Stimulated activated CD8-positive, alpha-beta memory T cell treated with anti-CD3 and anti-CD28 coated beads, Interleukin-15, amount 100 ng/mL, for 24 hours (primary cell): ENCODE measurements around the gene ARRDC4.
A peak's percentile ranks its signal among the peaks of the same experiment; 100 is the strongest.

ENCODE experiments used
- DNase-seq: peaks from one replicate; pipeline ENCODE4 v3.0.0-alpha.2; 2020; ENCODE audit warnings: low read depth

ARRDC4 gene, protein sequence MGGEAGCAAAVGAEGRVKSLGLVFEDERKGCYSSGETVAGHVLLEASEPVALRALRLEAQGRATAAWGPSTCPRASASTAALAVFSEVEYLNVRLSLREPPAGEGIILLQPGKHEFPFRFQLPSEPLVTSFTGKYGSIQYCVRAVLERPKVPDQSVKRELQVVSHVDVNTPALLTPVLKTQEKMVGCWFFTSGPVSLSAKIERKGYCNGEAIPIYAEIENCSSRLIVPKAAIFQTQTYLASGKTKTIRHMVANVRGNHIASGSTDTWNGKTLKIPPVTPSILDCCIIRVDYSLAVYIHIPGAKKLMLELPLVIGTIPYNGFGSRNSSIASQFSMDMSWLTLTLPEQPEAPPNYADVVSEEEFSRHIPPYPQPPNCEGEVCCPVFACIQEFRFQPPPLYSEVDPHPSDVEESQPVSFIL

DNA sequence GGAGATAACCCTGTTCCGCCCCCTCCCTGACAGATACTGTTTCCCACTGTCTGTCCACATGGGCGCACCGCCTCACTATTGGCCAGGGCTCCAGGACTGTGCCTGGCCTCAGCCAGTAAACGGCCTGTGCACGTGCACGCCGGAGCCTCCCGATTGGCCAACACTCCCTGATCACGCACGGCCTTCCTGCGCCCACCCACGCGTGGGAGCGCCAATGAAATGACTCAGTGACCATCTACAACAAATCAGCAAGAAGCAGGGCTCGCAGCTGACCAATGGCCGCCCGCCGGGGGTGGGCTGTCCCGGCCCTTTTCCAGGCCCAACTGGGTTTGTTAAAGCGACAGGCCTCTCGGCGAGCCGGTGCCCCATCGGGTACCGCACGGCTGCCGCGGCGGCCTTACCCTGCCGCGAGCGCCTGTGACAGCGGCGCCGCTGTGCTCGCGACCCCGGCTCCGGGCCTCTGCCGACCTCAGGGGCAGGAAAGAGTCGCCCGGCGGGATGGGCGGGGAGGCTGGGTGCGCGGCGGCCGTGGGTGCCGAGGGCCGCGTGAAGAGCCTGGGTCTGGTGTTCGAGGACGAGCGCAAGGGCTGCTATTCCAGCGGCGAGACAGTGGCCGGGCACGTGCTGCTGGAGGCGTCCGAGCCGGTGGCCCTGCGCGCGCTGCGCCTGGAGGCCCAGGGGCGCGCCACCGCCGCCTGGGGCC is at the start of gene ARRDC4:
Gene ARRDC4 (plus strand): TSS at position 340 of the 703 bp plus-strand sequence. CDS start 159 bp downstream, at position 499.
- peak; percentile 86 for DNase-seq

DNA sequence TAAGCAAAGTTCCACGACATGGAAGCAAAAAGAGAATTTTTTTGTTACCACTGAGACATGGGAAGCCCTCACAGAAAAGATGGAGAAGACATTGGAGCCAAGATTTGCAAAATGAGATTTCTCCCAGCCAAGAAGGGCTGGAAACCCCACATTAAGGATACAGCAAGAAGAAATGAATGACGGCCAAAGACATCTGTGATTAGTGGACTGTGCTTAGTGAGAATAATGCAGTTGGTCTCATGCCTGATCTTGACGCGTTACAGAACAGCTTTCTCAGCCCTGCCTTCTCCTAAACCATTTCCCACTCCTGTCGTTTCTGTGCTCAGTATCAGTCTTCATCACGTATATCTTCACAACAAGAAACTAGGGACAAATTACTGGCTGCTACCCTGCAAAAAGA is 45.8 kb upstream of the ARRDC4 start:
- no peak for DNase-seq

DNA sequence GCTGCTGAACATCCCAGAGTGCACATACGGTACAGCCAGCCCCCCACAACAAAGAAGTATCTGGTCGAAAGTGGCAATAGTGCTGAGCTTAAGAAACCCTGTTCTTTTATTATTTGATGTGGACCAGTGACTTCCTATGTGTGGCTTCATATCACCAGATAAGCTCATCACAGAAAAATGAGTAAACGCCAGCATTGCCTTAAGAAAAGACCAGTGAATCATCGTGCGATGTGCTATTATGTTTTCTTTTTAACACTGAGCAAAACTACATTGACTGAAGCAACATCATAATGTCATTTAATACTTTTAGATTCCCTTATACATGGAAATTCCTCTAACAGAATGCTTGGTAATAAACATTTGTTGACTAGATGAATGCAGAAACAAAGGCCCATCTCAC is 45.2 kb upstream of the ARRDC4 start:
- no peak for DNase-seq

DNA sequence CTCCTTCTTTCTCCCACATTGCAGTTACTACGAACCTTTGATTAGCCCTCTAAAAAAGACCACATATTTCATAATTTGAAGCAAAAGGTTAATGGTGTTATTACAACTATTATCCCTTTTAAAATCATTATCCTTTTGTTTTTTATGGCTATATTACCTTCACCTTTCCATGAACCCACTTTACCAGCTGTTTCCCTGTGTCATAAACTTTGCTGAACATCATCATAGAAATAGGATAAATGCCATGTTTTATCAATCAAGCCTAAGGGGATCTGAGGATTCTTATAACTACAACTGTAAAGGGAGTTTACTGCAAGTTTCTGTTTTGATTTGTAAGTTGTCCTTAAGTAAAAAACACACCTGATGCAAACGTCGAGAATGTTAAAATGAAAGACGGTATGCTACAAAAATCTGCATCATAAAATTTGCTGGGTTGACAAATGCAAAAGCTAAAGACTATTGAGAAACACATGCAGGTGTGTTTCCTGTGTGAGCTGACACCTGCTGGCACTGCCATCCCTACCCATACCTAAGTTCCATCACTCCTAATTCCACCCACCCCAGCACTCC is 39.1 kb upstream of the ARRDC4 start:
- DNase-seq: no peak

DNA sequence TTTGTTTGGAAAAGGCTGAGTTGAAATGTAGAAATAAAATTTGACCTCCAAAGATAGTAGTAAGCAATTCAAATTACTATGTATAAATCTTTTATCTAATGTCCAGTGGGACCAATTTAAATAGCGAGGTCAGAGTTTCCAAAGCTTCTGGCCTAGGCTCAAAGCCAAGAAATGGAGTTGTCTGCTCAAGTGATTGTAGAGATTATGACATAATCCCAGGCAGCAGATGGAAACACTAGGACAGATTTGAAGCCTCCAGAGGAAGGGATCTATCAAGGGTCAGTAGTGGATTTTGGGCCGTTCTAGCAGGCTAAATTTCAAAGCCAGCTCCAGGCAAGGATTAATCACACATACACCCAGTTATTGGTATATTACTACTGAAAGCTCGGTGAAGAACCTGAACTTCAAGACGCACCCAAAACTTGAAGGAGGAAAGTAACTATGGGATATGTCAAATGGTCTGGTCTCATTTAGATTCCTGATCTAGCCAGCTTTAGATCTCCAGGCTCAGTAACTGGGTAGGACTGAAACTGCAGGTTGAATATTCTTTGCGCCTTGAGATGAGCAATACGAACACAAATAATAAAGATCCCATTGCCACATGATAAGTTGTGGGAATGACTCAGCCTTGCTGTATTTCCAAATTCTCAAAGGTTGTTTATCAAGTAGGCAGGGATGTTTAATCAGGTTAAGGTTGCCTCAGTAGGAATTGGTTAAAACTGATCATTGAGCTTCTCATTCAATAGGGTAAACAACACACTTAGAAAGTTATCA is 30.9 kb upstream of the ARRDC4 start:
- DNase-seq: no peak

DNA sequence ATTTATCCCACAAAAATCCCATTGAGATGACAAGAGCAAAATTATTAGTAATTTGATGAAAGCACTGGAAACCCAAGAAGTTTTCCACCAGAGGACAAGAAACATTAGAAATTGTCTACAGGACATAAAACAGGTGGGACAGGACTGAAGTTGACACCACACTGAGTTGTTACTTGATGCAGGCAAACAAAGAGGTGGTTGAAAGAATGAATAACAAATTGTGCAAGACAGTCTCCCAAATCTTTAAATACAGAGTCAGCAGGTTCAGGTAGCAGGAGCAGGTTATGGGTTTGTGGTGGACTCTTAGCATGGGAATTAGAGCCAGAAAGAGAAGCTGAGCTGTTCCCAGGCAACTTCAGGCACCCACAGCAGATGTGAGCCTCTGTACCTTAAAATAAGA is 30.3 kb upstream of the ARRDC4 start:
- DNase-seq: no peak

DNA sequence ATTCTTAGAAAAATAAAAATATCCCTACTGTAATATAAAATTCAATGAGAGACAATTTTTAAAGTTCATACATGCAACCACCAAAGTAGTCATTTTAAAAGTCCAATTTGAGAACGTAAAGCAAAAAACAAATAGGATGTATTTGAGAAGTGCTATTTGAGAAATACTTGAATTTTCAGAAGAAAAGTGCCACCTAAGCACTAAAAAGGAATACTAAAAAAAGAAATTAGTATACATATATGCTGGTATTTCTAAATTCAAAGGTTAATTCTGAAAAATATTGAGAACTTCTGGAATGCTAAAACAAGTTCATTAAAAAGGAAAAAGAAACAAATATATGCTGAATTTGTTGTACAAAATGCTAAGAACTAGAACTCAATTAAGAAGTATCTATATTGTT is 29.2 kb upstream of the ARRDC4 start:
- DNase-seq: no peak

DNA sequence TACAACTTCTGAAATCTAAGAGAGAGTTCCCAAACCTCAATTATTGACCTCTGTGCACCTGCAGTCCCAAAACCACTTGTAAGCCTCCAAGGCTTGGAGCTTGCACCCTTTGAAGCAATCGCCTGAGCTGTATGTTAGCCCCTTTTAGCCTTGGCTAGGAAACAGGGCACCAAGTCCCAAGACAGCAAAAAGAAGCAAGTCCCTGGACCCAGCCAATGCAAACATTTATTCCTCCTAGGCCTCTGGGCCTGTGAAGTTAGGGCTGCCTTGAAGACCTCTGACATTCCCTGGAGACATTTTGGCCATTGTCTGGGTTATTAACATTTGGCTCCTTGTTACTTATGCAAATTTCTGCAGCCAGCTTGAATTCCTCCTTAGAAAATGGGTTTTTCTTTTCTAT is 26.9 kb upstream of the ARRDC4 start:
- DNase-seq: no peak

DNA sequence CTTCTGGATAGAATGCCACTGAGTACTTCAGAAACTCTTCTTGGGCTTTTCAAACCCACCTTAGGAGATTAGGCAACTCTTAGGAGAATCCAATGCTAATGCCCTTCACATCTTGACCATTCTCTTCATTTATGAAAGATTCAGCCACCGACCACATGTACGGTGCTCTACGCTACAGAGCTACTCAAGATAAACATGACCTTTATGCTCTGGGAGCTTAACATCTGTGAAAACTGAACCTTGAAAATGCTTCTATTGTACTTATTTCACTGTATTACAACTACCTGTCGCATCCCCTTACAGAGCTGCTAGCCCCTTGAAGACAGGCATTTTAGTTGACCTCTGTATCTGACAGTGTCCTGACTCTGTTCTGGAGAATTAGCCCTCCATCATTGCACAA is 19.5 kb upstream of the ARRDC4 start:
- DNase-seq: no peak

DNA sequence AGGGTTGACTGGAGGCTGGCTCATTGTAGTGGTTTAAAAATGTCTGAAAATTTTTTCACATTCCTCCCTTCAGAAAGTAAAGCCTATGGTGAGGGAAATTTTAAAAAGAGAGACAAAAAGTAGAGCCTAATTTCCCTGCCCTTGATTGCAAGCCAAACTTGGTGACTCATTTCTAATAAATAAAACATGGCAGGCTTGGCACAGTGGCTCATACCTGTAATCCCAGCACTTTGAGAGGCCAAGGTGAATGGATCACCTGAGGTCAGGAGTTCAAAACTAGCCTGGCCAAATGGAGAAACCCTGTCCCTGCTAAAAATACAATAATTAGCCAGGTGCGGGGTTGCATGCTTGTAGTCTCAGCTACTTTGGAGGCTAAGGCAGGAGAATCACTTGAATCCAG is 18.9 kb upstream of the ARRDC4 start:
- DNase-seq: no peak

DNA sequence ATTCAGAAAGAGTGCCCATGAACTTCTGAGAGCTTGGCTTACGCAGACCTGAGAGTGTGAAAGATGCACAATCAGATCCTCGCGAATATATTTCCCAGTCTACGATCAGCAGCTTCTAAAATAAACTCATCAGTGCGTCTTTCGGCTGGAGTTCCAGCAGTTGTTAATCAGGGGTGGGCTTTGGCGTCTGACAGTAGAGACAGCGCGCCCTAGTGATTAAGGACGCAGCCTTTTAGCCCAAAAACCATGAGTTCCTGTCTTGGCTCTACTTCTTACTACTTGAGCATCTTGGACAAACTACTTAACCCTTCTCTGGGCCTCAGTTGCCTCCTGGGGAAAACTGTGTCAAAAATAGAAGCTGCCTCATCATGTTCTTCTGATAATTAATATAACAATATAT is 15.8 kb upstream of the ARRDC4 start:
- DNase-seq: no peak

DNA sequence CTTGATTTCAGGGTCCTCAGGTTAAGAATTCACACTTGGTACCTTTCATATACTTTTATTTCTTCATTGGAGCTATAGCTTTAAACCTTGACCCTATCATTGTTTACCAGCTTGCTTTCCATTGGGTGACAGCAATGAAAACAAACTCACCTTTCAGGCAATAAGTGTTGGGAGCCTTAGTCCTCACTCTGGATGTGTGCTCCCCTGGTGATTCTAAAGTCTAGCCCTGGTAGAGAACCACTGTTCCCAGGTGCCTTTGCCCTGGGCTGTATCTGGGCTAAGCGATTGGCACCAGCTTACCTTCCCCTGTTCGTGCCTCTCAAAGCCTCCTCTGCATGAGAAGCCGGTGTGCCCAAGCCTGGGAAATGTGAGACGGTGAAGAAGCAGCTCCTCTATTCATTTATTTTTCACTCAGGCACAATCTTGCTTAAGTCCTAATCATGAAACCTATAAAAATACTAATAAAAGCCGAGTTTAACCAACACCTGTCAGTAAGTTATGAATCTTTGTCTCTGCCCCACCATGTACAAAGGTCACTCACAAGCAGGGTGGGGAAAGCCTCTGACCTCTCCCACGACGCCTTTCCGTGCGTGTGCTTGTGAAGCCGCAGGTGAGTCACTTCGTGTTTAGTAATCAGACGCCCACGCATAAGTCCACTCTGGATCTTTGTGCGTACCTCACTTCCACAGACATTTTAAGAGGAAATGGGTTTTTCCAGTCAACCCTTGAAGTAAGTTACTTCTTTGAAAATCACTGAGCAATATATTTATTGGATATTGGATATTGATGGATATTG is 12.8 kb upstream of the ARRDC4 start:
- no peak for DNase-seq

DNA sequence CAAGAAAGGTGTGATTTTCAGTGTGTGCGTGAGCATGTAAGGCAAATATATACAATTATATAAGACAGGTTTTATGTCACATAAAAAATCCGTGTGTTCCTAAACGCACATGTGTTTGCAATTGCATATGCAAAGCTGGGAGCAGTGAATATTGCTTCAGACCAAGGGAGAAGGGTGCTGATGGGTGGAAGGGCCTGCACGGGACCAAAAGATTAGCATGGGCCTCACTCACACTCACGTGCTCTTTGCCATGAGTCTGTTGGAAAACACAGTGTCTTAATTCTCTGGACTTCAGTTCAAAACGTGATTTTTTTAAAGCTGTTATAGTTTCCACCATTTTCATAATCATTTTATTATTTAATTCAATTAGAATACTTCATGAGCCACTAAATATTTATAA is 7.2 kb upstream of the ARRDC4 start:
- DNase-seq: no peak

DNA sequence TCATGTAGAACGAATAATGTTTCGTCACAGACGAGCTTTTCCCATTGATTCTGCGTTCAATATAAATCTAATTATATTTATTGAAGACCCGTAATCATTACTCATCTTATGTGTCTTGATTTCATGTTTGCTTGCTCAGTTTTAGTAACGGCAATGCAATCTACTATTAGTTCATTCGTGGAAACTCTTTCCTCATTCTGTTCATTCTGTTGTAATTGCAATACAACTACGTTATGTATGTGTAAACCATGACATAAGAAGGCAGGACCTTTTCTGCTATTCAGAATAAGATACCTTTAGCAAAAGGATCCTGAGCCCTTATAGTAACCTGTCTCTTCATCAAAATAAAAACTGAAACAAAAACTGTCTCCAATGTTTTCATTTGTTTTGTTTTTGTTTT is 6.8 kb upstream of the ARRDC4 start:
- DNase-seq: no peak

DNA sequence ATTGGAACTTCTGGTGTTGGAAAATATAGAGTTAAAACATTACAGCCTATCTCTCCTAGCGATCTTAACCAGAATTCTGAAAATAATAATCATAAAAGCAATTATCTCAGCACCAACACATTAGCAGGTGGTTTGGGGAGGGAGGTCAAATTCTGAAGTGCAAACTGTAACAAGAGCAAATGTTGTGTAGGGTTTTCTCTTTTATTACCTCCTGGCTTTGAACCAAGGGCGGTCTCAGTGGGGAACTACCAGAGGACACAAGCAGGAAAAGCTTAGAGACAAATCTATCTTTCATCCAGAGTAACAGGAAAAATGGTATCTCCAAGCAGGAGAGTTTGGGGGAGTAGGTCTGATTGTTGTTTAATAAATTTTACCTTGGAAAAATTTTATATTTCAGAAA is 5.5 kb upstream of the ARRDC4 start:
- no peak for DNase-seq

DNA sequence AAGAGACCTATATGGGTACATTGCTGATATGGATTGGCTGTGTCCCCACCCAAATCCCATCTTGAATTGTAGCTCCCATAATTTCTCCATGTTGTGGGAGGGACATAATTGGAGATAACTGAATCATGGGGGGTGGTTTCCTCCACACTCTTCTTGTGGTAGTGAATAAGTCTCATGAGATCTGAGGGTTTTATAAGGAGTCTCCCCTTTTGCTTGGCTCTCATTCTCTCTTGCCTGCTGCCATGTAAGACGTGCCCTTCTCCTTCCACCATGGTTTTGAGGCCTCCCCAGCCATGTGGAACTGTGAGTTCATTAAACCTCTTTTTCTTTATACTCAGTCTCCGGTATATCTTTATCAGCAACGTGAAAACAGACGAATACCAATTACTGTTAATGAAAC is 5.0 kb upstream of the ARRDC4 start:
- no peak for DNase-seq

DNA sequence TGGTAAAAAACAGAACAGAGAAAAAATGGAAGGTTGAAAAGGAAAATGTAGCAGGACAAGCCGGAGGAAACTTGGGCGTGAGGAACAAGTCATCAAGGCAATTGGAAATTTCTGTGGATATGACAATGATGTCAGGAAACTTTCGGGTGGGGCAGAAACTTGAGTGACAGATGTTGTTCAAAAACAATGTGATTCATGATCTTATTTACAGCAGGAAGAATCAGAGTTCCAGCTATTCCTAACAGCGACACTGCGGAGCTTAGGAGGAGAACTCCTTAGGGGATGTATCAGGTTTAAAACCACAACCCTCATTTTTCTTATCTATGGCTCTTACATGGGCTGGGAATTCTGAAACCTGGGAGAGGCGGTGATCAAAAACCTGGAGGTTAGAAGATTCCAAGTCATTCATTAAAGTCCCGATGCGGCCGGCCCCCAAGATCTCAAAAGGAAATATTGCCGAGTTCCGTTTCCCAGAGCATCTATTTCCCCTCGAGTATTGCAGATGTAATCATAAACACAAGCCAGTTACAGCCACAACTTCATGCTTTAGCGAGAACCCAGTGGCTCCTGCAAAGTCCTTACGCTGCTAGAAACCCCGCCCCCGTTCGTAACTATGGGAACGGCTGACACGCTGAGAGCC is 659 bp upstream of the ARRDC4 start:
- DNase-seq: no peak

DNA sequence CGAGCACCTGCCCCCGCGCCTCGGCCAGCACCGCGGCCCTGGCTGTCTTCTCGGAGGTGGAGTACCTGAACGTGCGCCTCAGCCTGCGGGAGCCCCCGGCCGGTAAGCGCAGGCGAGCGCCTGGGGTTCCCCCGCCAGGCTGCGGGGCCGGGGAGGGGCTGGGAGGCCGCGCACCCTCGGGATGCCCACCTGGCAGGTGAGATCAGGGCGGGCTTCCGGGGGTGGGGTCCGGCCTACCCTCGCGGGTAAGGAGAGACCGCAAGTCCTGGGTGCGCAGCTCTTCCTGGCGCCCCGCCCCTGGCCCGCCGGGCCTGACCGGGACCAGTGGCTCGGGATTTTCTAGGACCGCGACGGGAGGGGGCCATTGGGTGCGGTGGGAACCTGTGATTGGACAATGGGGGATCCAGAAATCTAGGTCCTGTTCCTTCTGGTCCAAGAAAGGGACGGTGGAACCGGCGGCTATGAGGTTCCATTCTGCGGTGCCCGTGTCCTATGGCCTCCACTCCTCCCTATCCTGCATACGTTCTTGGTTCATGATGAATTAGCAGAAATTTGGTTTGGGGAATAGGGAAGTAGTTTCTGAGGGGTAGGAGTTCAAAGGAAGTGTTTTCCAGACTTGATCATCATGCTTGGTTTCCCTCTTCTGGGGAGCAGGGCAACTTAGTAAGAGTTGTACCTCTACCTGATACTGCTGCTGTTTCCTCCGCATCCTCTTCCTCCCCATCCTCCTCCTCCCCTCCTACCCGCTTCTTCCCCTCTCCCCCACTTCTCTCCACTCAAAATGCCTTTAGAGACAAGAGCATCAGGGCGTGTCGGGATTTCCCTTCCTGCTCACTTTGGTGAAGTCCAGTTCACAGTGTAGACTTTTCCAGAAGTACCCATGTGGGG is 808 bp downstream of the ARRDC4 start:
- no peak for DNase-seq

DNA sequence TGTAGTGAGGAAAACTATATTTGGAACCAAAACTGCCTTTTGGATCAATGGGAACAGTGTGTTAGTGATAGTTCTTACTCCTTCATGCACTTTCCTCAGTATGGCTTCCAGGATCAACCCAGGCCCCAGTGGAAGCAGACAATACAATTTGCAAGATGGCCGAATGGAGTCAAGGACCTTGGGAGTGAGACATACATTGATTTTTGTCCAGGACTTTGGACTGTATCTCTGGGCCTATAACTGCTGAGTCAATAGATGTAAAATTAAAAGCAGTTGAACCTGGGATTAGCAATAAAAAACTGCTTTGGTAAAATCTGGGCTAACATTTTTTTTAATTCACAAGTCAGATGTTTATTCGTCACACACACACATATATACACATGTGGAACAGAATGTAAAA is 1.8 kb downstream of the ARRDC4 start:
- DNase-seq: no peak

DNA sequence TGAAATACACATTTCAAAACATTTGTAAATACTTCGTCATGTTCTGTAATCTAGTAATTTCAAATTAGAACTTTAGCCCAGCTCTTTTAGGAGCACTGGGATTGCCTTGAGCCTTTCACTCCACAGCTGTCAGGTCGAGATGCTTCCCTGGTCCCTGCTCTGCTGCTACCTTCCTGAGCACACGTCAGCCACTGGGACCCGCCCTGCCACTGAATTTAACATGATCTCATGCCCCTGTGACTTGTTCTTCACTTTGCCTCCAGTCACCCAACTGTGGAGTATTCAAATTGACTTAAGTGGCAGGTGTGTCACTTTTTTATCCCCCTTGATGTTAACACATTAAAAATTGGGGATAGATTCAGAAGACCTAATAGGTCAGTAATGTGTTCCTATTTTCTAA is 3.3 kb downstream of the ARRDC4 start:
- DNase-seq: no peak
